GM18508 (cell line): Measurements from ENCODE around the gene RNF4.
"Not testable (repeated sequence)": the region's sequence is repeated elsewhere in the genome, so short reads cannot be mapped to it uniquely, and the experiment has no call there.

Experiments
- ATAC-seq: cut with Tn5 transposase; IDR thresholded peaks from one replicate; pipeline ENCODE4 v1.9.1; 2021; ENCODE audit warnings: moderate number of reproducible peaks; ENCODE audit not compliant: insufficient read depth, unreplicated experiment

Gene RNF4

DNA sequence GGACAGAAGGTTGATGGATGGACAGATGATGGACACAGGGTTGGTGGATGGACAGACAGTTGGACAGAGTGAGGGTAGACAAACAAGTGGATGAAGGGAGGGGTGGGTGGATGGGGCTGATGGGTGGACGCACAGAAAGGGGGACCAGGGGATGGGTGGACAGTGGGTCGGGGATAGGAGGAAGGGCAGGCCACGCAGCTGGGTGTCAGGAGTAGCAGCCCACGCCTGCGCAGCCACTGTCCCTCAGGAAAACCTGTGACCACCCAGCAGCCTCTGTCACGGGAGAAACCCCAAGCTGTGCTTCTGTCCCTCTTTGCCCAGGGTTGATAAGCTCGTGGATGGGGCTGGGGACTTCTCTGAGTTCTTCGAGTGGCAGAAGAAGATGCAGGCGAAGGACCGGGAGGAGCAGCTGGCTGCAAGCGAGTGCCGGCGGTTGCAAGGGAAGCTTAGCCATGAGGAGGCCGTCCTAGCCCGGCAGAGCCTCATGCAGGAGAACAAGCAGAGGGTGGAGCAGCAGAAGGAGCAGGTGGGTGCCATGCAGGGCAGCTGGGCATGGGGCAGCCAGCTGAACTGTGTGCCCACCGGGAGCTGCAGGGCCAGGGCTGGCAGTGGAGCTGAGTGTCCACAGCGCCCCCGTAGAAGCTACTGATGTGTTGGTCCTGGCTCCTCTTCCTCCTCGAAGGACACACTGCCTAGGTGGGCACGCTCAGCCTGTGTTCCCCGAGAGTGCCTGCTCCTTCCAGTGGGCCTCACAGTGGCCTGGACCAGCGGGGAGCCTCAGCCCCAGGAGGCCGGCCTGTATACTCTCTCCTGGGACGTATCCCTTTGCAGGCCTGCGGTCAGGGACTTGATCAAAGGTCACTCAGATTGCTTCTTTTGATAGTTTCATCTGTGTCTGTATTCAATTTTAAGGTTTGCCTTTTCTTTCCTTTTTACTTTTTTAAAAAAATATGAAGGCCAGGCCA is 16.8 kb upstream of the RNF4 start:
- no peak for ATAC-seq

DNA sequence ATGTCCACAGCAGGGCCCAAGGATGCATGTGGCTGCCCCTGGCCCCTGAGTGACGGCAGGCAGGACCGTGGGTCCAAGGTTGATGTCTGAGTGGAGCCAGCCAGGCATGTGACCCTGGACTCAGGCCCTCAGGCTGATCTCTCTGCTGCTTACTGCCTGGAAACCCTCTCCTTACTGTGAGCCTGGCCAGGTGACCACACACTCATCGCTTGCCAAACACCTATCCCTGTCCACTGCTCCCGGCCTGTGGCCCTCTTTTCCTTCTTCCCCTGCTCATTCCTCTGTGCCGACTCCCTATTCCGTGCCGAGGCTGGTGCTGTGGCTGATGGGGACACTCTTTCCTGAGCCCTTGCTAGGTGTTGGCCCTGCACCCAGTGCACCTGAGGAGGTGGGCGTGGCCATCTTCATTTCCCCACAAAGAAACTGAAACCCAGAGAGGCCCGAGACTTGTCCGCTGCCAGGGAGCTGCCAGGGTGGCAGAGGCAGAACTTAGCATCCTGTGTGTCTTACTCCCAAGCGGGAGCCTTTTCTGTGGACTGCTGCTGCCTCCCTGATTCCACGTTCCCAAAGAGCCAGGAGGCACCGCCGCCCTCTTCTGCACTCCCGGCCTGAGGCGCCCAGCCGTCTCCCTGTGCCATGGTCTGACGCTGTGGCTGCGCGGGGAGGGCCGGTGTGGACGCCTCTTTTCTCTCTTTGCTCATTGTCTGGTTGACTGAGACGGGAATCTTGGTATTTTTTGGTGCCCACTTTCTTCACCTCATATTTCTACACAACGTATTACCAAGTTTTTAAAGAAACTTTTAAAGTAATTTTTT is 11.2 kb upstream of the RNF4 start:
- no peak for ATAC-seq

DNA sequence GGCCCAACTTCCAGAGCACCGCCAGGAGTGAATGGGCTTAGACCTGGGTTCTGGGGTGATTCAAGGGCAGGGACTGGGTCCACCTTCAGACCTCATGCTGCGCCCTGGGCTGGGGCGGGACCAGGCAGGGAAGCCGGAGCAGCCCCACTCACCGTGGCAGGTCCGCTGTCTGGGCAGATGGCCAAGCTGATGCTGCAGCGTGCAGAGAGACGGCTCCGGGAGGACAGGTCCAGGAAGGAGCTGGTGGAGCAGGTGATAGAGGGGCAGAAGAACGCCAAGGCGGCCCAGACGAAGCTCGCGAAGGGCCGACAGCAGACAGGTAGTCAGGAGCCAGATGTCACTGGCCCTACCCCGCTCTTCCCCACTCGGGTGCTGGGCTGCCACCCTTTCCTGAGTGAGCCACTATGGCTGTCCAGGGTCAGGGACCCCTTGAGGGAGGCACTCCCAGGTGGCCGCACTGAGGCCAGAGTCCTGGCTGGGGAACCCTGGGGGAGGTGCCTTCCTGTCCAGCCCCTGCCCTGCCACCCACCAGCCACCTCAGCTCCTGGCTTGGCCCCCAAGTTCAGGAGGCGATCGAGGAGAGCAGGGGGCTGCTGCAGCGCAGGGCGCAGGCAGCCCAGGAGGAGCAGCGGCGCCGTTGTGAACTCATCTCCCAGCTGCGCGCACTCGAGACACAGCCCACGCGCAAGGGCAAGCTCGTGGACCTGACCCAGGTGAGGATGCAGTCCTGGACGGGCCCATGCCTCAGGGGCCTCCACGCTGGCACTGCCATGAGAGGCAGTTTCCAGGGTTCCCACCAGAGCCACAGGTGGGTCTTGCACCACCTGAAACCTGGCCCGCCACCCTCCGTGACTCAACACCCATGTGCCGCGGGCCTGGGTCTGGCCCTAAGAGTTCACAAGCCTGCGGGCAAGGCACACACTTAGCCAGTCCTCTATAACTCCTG is 10.1 kb upstream of the RNF4 start:
- ATAC-seq, result no peak

DNA sequence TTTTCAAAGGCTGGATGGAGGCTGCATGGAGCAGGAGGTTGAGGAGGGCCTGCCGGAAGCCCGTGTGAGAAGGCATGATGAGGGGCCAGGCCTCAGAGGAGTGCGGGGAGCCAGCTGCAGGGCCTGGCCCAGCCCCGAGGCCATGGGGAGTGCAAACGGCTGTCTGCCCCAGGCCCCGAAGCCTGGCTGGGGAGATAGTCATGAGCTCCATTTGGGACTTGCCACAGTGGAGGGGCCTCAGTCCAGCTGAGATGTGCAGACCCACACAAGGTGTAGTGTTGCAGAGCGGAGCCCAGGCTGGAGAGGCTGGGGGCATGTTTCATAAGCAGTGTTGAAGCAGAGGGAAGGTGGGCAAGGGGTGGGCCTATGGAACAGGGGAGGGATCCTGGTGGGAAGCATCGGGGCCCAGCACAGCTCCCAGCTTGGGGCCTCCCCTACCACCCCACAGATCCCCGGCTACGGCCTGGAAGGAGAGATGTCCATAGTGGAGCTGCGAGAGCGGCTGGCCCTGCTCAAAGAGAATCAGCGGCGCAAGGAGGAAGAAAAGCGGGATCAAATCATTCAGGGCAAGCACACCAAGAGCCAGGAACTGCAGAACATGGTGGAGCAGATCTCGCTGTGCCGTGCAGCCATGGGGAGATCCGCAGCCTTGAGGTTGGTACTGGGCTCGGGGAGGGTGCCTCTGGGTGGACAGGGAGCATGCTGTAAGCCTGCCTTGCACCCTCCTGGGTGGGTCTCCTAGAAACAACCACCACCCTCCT is 9.1 kb upstream of the RNF4 start:
- no peak for ATAC-seq

DNA sequence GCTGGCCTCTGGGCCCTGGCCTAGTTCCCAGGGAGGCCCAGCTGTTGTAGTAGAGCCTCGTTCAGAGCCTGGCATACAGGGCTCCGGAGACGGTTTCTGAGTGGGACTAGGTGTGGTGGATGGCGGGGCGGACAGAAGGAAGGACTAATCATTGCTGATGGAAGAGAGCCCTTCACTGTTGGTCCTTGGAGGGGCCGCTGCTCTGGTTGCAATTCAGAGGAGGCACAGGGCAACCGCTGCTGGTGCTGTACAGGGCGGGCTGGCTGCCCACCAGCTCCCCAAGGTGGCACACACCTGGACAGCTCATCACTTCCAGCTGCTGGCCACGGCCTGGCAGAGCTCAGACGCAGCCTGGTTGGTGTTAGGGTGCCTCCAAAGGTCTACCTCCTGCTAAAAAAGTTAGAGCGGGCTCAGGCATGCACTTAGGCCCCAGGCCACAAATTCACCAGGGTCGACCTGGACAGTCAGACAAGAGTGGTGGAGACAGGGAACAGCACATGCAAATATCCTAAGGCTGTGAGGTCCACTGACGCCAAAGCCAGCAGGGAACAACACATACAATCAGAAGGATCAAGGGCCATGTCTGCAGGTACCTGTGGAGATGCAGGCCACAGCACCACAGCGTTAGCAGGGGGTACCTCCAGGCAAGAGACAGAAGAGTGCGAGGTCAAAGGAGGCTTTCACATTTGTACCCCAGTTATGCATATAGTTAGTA is 7.5 kb upstream of the RNF4 start:
- no peak for ATAC-seq

DNA sequence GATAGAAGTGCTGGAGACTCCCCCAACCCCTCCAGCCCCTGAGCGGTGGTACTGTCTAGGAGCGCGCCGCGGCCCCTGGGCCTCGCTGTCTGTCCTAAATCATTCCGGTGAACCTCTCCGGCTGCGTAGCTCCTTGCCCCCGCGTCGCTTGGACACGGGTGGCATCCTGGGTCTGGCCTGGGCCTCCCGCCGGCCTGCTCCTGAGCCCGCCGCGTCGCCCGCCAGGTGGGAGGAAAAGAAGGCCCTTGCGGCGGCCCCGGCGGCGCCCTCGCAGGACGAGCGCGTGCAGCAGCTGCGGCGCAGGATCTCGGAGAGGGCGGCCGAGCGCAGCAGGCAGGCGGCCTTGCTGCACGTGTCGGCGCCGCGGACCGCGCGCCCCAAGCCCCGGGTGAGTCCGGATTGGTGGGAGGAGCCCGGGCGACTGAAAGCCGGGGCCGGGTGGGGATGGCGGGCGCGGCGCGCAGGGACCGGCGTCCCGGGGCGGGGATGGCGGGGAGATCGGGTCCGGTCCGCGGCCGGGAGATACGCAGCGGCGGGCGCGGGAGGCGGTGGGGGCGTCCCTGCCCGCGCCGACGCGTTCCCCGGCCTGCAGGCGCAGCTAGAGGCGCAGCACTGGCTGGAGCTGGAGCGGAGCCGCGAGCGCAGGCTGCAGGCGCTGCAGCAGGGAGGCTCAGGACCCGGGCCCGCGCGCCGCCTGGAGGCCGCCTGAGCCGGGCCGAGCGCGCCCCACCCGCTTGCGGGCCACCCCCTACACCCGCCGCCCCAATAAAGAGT is 6.5 kb upstream of the RNF4 start:
- no peak for ATAC-seq

DNA sequence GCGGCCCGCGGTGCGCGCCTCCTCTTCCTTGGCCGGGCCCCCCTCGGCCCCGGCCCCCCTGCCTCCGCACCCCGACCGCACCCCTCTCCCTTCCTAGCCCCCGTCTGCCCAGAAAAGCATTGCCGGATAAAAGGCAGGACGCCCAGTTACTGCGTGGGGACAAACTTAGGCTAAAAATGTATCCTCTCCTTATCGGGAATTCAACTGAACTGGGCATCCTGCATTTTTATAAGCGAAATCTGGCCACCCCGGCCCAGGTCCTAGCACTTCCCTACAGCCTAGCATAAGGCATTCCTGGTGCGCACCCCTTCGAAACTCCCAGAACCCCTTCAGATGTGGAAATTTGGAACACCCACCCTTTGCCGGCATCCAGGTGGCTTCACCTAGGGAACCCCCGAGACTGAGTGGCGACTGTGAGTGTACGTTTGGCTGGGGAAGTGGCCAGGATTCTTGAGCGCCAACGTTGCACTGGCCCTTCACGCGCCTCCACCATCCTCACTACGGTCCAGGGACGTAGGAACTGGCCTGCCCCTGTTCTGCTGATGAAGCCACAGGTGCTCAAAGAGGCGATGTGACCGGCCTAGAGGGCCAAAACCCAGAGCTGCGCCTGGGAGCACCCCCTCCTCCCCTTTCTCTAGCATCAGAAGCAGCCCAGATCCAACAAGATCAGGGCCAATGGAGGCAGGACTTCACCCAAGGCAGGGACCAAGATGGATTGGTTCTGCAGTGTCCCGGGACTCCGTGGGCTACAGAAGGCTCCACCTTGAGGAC is 5.7 kb upstream of the RNF4 start:
- no peak for ATAC-seq

DNA sequence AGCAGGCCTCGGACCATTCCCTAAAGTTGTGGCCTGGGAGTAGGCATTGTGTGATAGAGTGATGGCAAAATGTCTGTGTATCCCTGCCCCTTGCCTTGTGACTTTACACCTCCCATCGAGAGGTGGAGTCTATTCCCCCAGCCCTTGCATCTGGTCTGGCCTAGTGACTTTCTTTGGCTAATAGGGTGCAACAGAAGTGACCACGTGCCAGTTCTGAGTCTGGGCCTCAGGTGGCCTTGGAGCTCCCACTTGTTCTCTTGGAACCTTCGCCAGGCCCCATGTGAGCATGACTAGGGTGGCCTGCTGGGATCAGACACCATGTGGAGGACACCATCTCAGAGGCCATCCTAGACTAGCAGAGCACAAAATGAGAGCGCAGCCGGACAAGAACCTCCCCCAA is 3.9 kb upstream of the RNF4 start:
- ATAC-seq, result no peak

DNA sequence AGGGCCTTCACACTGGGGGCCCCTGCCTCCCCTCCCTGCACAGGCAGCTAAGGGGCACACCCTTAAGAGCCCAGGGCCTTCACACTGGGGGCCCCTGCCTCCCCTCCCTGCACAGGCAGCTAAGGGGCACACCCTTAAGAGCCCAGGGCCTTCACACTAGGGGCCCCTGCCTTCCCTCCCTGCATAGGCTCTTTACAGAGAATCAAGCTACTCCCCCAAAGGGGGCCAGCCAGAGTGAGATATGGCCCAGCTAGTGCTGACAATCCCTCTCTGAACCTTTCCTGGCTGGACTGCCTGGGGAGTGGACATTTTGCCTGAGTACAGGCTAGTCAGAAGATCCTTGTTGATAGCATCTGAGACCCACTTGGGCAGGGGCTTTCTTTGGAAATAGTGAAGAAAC is 3.4 kb upstream of the RNF4 start:
- ATAC-seq, result not testable (repeated sequence)

DNA sequence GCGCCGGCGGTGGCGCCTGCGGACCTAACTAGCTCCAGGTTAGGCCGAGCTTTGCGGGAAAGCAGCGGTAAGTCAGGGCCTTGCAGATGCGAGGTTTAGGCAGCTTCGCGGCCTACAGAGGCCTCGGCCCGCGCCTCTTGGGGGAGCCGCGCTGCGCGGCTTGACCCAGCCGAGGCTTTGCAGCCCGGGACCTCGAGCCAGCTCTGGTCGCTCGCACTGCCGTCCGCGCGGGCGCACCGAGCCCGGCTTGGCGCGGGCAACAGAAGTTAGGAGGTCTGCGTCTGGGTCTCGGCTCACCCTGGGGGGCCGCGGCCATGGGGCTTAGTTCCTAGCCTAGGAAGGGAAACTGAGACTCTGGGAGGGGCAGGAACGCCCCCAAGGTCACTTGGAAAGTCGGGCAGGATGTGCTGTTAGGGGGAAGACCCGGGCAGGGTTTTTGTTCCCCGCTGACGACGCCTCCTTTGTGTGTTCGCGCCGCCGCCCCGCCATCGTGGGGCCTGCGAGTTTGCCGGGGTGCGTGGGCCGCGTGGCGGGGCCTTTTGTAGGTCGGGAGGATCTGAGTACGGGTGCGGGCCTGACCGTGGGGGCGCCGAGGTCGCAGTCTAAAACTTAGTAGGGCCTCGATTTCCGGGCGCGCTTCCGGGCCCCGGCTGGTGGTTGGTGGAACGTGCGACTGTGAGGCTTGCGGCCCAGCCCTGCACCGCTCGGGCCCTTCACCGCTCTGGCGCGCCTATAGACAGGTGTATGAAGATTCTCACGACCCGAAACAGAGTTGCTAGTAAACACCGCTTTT is 482 bp downstream of the RNF4 start:
- peak; percentile 2 for ATAC-seq

DNA sequence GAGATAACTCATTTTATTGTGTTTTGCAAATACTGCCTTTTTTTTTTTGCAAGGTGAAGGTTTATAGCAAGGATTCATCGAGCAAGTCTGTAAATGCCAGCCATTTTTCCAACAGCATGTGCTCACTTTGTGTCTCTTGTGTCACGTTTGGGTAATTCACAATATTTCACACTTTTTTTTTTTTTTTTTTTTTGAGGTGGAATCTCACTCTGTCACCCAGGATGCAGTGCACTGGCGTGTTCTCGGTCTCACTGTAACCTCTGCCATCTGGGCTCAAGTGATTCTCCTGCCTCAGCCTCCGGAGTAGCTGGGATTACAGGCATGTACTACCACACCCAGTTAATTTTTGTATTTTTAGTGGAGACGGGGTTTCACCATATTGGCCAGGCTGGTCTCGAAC is 1.9 kb downstream of the RNF4 start:
- no peak for ATAC-seq

DNA sequence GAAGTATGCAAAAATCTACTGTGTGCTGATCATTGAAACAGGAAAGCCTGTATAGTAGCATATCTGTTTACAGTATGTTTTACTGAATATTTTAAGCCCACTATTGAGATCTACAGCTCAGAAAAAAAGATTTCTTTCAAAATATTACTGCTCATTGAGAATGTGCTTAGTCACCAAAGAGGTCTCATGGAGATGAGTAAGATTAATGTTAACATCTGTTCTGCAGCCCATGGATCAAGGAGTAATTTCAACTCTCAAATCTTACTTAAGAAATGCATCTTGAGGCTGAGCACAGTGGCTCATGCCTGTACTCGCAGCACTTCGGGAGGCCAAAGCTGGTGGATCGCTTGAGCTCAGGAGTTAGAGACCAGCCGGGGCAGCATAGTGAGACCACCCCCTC is 3.3 kb downstream of the RNF4 start:
- no peak for ATAC-seq

DNA sequence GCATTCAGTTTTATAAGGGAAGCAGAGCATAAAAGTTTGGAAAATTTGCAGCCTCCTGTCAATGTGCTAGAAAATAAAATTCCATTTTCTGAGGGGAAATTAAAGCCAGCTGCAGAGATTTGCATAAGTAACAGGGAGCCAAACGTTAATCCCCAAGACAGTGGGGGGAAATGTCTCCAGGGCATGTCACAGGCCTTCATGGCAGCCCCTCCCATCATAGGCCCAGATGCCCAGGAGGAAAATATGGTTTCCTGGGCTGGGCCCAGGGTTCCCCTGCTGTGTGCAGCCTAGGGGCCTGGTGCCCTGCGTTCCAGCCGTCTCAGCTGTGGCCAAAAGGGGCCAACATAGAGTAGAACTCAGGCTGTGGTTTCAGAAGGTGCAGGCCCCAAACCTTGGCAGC is 9.3 kb downstream of the RNF4 start:
- ATAC-seq, result no peak

DNA sequence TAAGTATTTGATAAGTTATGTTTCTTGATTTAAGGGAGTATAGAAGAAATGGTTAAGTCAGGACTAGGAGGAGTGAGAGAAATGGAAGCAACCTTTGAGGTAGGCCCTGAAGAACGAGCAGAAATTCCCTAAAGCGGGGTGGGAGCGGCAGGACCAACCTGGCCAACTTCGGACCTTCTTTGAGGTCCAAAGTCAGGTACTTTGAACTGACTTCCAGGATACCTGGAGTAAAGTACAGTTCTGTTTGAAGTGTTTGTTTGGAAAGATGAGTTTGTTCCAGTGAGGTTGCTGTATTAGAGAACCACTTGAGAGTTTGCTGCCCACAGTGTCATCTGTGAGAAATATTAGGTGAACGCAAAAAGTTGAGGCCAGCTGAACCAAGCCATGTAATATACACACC is 11.7 kb downstream of the RNF4 start:
- ATAC-seq, result no peak

DNA sequence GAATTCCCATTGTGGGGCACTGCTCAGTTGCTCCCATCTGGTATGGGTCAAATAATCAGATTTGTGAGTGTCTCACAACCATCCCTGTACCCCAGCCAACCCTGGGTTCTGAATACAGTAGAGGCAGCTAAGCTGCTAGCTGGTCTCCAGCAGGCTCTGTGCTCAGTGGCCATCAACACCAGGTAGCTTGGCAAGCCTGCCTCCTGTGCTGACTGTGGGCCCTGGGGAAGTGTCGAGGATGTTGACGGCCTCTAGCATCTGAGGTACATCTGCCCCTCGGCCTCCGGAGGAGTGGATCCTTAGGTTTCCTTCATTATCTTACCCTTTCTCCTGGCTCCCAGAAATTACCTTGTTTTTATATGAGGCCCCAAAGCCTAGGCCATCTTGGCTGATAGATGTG is 13.3 kb downstream of the RNF4 start:
- no peak for ATAC-seq

DNA sequence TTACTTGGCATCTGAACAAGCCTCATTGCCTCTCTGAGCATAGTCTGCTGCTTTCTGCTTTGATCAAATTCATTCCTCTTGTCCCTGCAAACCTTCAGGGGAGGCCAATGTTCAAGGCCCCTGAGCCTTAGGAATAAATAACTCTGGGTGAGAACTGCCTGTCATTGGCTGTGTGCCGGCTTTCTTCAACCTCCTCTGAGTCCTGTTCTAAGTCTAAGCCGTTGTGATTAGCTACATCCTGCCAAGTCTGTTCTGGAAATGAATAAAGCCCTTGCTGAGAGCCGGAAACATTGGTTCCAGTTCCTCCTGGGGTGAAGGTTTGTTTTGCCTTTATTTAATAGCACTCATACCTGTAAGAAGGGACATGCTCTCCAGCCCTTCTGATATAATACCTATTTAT is 13.8 kb downstream of the RNF4 start:
- ATAC-seq, result no peak

DNA sequence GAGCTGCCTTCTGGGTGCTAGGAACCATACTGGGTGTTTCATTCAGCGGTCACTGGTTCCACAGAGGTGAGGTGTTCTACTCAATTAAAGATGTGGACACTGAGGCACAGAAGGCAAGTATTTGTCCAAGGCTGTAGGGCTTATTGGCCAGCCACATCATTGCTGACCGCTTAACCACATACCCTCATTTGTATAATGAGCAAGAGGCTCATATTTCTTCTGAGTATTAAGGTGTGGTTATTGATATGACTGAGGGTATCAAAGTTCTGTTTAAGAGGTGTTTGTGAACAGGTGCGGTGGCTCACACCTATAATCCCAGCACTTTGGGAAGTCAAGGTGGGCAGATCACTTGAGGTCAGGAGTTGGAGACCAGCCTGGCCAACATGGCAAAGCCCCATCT is 14.3 kb downstream of the RNF4 start:
- no peak for ATAC-seq
